ENCODE results near the gene LGALS16. TPM values are rescaled to one million over a fixed set of nuclear protein-coding genes. Genes with fewer than 3 reads are reported as not detected.
"Not testable (repeated sequence)": the region's sequence is repeated elsewhere in the genome, so short reads cannot be mapped to it uniquely, and the experiment has no call there.

Gene LGALS16
- total RNA-seq, 1 donor from 2014 or later, result not detected

DNA sequence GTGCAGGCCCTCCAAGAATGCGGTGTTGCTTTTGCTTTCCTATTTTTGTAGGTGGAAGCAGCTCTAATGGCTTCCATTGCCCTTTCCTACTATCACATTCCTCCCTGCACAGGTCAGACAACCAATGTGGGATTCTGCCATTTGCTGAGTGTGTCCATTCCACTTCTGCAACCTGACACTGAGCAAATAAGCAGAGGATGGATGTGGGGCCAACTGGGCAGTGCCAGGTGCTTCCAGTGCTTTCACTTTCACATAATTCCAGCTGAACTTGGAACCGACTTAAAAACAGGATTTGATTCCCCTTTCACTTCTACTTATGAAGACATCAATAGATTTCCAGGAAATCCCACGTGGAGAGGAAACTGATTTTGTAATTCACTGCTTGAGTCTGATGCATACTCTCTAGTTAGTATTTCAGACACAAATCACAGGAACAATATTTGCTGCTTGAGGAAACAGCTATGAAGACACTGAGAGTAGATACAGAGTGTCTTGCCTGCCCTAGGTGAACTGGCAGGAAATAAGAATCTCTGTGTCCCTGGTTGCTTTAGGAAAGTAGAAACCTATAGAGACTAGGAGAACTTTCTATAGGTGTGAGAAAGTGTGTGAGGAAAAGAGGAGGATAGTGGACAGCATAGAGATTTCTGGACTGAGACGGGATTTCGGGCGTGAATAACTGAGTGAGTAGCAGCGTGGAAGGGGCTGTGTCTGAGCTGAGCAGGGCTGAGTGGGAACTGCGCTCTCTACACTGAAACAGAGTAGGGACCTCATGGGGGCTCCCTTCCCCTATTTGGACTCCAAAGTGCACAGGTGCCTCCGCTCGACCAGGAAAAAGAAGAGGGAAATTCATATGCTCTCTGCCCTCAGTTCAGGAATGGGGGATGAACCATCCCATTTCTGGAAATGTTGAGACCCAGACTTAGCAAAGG, 22.5 kb downstream of the LGALS16 start:
- DNase-seq (ENCODE audit: low spot score), result no peak

DNA sequence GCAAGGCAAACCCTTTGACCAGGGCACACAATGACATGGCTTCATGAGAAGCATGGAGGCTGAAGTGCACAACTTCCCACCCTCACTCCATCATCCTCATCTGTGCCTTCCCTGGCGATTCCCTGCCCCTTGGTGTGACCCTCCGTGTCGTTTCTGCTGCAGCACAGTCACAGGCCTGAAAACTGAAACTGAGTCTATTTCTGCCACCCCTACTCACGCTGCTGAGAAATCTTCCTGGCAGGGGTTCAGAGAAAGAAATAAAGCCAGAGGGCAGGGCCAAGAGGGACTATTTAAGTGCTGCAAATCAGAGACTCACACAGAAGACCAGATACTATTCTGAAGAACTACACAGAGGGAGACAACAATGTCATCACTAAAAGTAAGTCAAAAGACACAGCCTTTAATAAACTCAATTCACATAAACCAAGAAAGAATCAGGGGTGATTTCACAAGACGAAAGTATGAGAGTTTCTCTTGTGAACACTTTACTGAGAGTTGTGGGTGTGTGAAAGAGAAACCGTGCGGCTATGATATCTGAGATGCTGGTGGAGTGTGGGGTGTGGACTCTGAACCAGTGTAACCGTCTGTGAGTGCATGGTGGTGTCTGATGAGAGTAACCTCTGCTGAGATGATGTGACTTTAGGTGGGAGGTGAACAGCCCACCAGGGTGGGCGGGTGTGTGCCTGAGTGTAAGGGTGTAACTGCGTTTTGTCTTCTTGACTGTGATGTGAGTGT, 23.5 kb downstream of the LGALS16 start:
- DNase-seq (ENCODE audit: low spot score), result no peak

GRCh38 chr19:39679791-39680168, 24.1 kb downstream of the LGALS16 start:
- DNase-seq (ENCODE audit: low spot score), result no peak

- DNase-seq (ENCODE audit: low spot score), result no peak
These were observed 24.9 kb downstream of the LGALS16 start for GRCh38 chr19:39680593-39680992.

DNA sequence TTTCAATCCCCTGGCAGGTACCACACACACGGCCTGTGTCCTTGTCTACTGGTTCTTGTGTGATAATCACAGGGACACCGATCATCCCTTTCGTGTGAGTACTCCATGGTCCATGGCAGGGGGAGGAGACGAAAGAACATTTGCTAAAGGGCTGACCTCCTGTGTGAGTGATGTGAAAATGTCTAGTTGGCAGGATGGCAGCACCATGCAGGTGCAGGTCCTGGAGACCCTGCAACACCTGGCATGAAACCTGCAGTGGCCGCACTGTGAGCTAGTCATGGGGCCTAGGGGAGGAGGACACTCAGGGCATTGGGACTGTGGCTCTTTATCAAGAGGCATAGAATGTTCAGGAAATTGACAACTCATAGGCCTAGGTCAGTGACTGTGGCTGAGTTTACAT, 25.7 kb downstream of the LGALS16 start:
- no peak for DNase-seq (ENCODE audit: low spot score)

DNA sequence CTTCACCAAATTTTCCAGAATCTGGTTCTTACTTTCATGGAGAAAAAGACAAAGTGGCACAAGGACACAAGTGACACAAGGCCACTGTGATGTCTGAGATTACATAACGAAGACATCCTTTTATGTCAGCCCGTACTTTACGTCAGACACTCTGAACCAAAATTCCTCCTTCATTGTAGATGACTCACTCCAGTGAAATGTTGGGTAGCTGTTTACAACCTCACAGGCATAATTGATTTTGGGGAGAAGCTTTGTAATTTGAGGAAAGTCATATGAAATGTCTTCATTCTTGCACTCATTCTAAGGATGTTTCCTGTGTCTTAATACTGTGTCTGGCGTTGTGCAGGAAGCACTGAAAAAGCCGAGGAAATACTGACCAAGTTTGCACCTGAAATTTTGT, 28.6 kb downstream of the LGALS16 start:
- DNase-seq (ENCODE audit: low spot score), result no peak

DNA sequence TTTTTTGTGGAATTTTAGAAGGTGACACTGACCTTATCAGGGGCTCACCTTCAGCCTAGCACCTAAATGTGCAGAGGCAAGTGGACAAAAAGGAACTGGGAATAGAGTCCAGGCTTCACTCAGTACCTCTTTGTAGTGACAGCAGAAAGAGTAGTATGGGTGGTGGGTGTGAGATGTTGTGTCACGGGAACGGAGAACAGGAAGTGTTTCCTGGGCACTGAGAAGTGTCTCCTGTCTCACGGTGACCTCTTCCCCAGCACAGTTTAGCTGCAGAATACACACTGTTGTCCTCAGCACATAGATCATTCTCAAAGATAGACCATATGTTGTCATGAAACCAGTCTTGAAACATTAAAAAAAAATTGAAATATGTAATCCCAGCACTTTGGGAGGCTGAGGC, 31.0 kb downstream of the LGALS16 start:
- no peak for DNase-seq (ENCODE audit: low spot score)

DNA sequence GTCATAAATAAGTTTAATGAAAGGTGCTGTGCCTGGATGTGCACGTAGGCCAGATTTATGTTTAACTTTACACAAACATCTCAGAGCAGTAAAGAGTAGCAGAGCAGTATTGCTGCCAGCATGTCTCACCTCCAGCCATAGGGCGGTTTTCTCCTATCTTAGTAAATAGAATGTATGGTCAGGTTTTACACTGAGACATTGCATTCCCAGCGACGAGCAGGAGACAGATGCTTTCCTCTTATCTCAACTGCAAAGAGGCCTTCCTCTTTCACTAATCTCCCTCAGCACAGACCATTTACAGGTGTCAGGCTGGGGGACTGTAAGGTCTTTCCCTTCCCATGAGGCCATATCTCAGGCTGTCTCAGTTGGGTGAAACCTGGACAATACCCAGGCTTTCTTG, 32.9 kb downstream of the LGALS16 start:
- DNase-seq (ENCODE audit: low spot score), result not testable (repeated sequence)

- no peak for DNase-seq (ENCODE audit: low spot score)
These were observed 36.5 kb downstream of the LGALS16 start for GRCh38 chr19:39692166-39692565.

DNA sequence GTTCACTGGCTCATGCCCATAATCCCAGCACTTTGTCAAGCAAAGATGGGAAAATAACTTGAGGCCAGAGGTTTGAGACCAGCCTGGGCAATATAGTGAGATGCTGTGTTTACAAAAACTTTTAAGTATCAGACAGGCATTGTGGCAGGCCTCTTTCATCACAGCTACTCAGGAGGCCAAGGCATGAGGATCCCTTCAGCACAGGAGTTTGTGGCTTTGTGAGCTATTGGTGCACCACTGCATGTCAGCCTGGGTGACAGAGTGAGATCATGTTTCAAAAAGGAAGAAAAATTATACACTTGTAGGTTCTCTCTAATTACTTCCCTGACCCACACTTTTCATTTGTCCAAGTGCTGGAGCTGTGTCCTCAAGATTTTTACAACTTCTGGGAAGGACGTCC, 37.1 kb downstream of the LGALS16 start:
- no peak for DNase-seq (ENCODE audit: low spot score)

- no peak for DNase-seq (ENCODE audit: low spot score)
These were observed 40.0 kb downstream of the LGALS16 start for GRCh38 chr19:39695759-39696158.

- no peak for DNase-seq (ENCODE audit: low spot score)
These were observed 40.7 kb downstream of the LGALS16 start for GRCh38 chr19:39696387-39696786.

- no peak for DNase-seq (ENCODE audit: low spot score)
These were observed 42.8 kb downstream of the LGALS16 start for GRCh38 chr19:39698535-39698934.

DNA sequence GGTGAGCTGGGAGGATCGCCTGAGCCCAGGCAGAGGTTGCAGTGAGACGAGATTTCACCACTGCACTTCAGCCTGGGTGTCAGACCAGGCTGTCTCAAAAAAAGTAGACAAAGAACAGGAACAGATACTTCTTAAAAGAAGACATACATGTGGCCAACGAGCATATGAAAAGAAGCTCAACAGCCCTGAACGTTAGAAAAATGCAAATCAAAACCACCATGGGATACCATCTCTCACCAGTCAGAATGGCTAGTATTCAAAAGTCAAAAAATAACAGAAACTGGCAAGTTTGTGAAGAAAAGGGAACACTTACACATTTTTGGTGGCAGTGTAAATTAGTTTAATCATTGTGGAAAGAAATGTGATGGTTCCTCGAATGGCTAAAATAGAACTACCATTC, 45.6 kb downstream of the LGALS16 start:
- DNase-seq (ENCODE audit: low spot score), result no peak

DNA sequence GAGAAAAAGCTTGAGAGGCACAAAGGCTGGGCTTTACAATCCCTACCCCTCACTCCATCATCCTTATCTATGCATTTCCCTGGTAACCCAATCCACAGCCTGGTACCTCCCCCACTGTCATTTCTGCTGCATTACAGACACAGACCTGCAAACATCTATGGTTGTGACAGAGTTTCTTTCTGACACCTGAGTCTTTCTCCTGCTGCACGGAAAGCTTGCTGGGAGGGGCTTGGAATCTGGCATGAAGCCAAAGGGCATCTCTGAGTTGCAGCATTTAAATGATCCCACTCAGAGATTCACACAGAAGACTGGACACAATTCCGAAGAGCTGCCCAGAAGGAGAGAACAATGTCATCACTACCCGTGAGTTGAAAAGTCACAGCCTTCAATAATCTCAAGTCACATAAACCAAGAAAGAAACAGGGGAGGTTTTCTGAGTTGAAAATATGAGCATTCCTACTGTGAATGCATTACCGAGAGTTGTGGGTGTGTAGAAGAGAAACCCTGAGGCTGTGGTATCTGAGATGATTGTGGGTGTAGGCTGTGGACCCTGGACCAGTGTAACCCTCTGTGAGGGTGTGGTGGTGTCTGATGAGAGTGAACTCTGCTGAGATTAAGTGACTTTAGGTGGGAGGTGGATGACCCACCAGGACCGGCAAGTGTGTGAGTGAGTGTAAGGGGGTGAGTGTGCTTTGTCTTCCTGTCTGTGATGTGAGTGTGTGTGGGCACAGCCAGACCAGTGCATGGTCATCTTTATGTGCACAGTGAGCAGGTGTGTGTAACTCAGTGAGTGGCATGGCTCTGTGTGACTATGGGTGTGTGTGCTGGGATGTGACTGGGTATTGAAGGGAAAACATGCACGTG, 48.7 kb downstream of the LGALS16 start, which contains the start of gene LGALS14:
TSS of gene LGALS14 (plus strand) at position 301 of the 864 bp plus-strand sequence. CDS start at position 349, 48 bp downstream.
- no peak for DNase-seq (ENCODE audit: low spot score)

- DNase-seq (ENCODE audit: low spot score), result no peak
These were observed 50.0 kb downstream of the LGALS16 start for GRCh38 chr19:39705578-39706188.

DNA sequence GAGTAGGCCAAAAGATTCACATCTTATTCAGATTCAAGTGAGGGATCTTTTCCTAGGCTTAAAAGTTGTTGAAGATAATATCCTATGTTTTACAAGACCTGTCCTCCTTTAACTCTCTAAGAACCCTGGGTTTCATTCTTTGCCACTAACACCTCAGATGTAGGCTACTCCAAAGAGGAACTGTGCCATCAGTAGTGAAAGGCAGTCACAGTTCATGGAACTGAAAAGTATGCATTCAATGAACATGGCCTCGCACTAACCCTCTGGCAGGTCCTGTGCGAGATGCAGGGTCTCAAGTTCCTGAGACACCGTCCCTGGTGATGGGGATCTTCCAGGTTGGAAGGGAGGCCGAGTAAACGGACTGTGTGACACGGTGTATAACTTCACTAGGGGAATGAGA, 52.9 kb downstream of the LGALS16 start:
- DNase-seq (ENCODE audit: low spot score), result no peak

DNA sequence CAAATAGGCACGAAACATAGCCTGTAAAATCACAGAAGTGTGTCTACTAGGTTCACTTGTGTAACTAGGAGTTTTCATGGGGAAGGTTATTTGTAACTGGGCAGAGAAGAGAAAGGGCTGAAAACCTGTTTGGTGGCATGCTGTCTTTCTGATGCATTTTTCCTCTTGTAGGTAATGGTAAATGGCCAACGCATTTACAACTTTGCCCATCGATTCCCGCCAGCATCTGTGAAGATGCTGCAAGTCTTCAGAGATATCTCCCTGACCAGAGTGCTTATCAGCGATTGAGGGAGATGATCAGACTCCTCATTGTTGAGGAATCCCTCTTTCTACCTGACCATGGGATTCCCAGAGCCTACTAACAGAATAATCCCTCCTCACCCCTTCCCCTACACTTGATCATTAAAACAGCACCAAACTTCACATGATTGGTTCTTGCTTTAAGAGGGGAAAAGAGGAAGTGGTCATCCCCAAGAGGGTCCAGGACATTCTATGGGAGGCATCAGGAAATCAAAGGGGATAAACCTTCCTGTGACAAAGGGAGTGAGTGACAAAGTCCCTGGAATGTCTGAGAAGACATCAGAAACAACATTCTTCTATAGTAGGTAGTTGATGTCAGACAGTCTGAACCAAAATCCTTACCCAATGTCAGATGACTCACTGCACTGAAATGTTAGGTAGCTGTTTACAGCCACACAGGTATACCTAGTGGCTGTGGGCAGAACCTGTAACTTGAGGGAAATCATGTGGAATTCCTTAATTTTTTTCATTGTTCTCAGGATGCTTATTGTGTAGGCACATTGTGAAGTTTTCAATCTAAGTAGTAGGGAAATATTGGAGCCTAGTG, 53.5 kb downstream of the LGALS16 start:
- DNase-seq (ENCODE audit: low spot score), result no peak

Measured in ureter (tissue), 1 donor.